HFF-Myc (cell line): ENCODE measurements around the gene ZNF385B.

Experiments used
- DNase-seq: peaks from one replicate; pipeline ENCODE4 v3.0.0-alpha.2; 2011; ENCODE audit warnings: low read depth; ENCODE audit errors: extremely low read depth
- H3K4me3 ChIP-seq: replicated peaks from 2 replicates; pipeline ENCODE4 v1.5.1; 2011; ENCODE audit warnings: low read depth, mild to moderate bottlenecking, control low read depth, low read length
- CTCF ChIP-seq: IDR thresholded peaks from 2 replicates; pipeline ENCODE4 v1.5.1; 2012; ENCODE audit warnings: mild to moderate bottlenecking, low read depth, low read length, control low read depth; ENCODE audit errors: missing control alignments

The ZNF385B gene

GRCh38 chr2:179606141-179606540 lies 255.3 kb downstream of the ZNF385B start:
- TF ChIP-seq CTCF, result no peak
- no peak for DNase-seq

GRCh38 chr2:179605341-179605740 lies 256.1 kb downstream of the ZNF385B start:
- H3K4me3 ChIP-seq, result no peak overlapping the region
- no peak for DNase-seq
- TF ChIP-seq CTCF, result no peak

More at GRCh38 chr2:179606141-179606540, 255.3 kb downstream of the ZNF385B start:
- H3K4me3 ChIP-seq, result no peak overlapping the region

GRCh38 chr2:179604598-179604997 lies 256.8 kb downstream of the ZNF385B start:
- no peak for TF ChIP-seq CTCF
- DNase-seq, result no peak
- H3K4me3 ChIP-seq, result no peak overlapping the region

- no peak for DNase-seq
- no peak for TF ChIP-seq CTCF
- H3K4me3 ChIP-seq, result no peak overlapping the region
These were observed 259.0 kb downstream of the ZNF385B start for GRCh38 chr2:179602452-179602851.

- TF ChIP-seq CTCF, result no peak
- no peak overlapping the region for H3K4me3 ChIP-seq
- no peak for DNase-seq
These were observed 265.4 kb downstream of the ZNF385B start for GRCh38 chr2:179596018-179596417.

- H3K4me3 ChIP-seq, result no peak overlapping the region
- TF ChIP-seq CTCF, result no peak
- no peak for DNase-seq
These were observed 266.1 kb downstream of the ZNF385B start for GRCh38 chr2:179595284-179595683.

GRCh38 chr2:179594268-179595112 lies 266.9 kb downstream of the ZNF385B start:
- no peak for DNase-seq
- no peak overlapping the region for H3K4me3 ChIP-seq
- no peak for TF ChIP-seq CTCF
